ENCODE measurements around the gene WWOX. TPM values are rescaled to one million over a fixed set of nuclear protein-coding genes. Genes with fewer than 3 reads are reported as not detected.

WWOX gene
- total RNA-seq, 1 experiment from 2014 or later, result 15.6 TPM

- Histone ChIP-seq H3K56ac (ENCODE audit: insufficient read length, low read depth, low read length) (no peak overlapping the region), H3K4ac (ENCODE audit: low read depth, low read length) (no peak overlapping the region), H2BK15ac (ENCODE audit: low read depth, low read length) (no peak overlapping the region), H2AFZ (ENCODE audit: low read length) (no peak overlapping the region), H3K4me2 (ENCODE audit: insufficient read depth, insufficient read length, low read length) (no peak overlapping the region), H2BK120ac (ENCODE audit: low read depth, low read length, poor library complexity, severe bottlenecking) (no peak overlapping the region), H2BK12ac (ENCODE audit: insufficient read length, low read depth, low read length) (no peak overlapping the region), H4K8ac (replicated peaks; ENCODE audit: insufficient read length, low read depth, low read length) (no peak overlapping the region), H3K23me2 (ENCODE audit: insufficient read length, low read depth, low read length, poor library complexity, severe bottlenecking) (no peaks in the 10 kb centered on the region), H3K27ac (ENCODE audit: insufficient read length, low read depth, low read length) (no peak overlapping the region), H4K5ac (ENCODE audit: insufficient read length, low read depth, low read length) (no peak overlapping the region), H4K20me1 (ENCODE audit: control insufficient read depth, insufficient read depth, insufficient read length) (no peaks in the 10 kb centered on the region), H2AK5ac (ENCODE audit: insufficient read length, low read length) (no peak overlapping the region), H3K14ac (ENCODE audit: insufficient read depth, low read length) (no peak overlapping the region), H3K4me1 (ENCODE audit: insufficient read depth, low read length) (peaks cover 15% of the 10 kb centered on the region; the same call in 1 of the 2 replicates), H3K18ac (ENCODE audit: insufficient read length, low read depth, low read length) (no peak overlapping the region), H3K9ac (ENCODE audit: extremely low read depth, insufficient read length, low read length) (no peak overlapping the region), H2BK20ac (ENCODE audit: low read depth, low read length, poor library complexity, severe bottlenecking) (no peak overlapping the region), H3K9me3 (ENCODE audit: control insufficient read depth, low read depth, low read length) (no peaks in the 10 kb centered on the region), H2BK5ac (ENCODE audit: insufficient read length, low read length) (no peak overlapping the region), H3K79me2 (ENCODE audit: insufficient read depth, low read length) (no peaks in the 10 kb centered on the region), H3K27me3 (ENCODE audit: insufficient read depth, low read length) (no peaks in the 10 kb centered on the region), H4K91ac (ENCODE audit: insufficient read length, low read depth, low read length) (no peak overlapping the region), H3K23ac (ENCODE audit: insufficient read length, low read depth, low read length) (no peak overlapping the region), H3T11ph (ENCODE audit: low read length) (no peak overlapping the region), H3K79me1 (ENCODE audit: insufficient read depth, low read depth, low read length, poor library complexity, severe bottlenecking) (no peaks in the 10 kb centered on the region)
- no peak for TF ChIP-seq CTCF (conservative IDR thresholded peaks at IDR 0.05)
- no peaks in the 10 kb centered on the region for H3K27me3 Mint-ChIP-seq (ENCODE audit: low read depth)
- H3K4me1 Mint-ChIP-seq, result peaks cover 33 to 34% of the 10 kb centered on the region in 2 experiments
- H3K27ac Mint-ChIP-seq, result no peak overlapping the region
- H3K36me3 Mint-ChIP-seq (ENCODE audit: insufficient read depth in 1 of 3, low read depth in 3 of 3), result peaks cover 8 to 13% (median 12%) of the 10 kb centered on the region in 3 experiments
- DNase-seq, result no peak
- no CpG with 5 or more reads among the region's 9 CpGs for WGBS (ENCODE audit: extremely low coverage, insufficient read length, low lambda C conversion rate)
- peaks cover 11 to 12% of the 10 kb centered on the region in 2 experiments for H3K9me3 Mint-ChIP-seq
- no peak overlapping the region for H3K4me3 Mint-ChIP-seq
These were observed 1065.6 kb downstream of the WWOX start for GRCh38 chr16:79165079-79165478.
